IMR-90 (cell line): ENCODE data around the gene ZNF84. TPM values are rescaled to one million over a fixed set of nuclear protein-coding genes. Genes with fewer than 3 reads are reported as not detected.

Experiments
- ATAC-seq: fragments of 200-7000 bp; cut with Tn5 transposase; 2 replicates; pipeline ENCODE4 v1.9.1; 2020; ENCODE audit warnings: low read depth, mild to moderate bottlenecking, moderate library complexity
- BruUV-seq: library from RNA; stranded (reverse); fragments of 400-500 nt; replicated peaks from 2 replicates; lab custom pipeline; 2021; lab: Mats Ljungman, UMichigan
- CTCF ChIA-PET: fragments of 300-600 bp; formaldehyde crosslinking; extraction: SDS; loops from one replicate; lab custom pipeline; 2021; ENCODE audit warnings: antibody characterized with exemption; lab: Yijun Ruan, JAX
- POLR2A ChIA-PET: fragments of 300-600 bp; sonication (Branson Sonifier 250); formaldehyde crosslinking; loops from one replicate; lab custom pipeline; 2022; ENCODE audit warnings: antibody characterized with exemption; ENCODE audit not compliant: unreplicated experiment; lab: Charles Lee
- DNase-seq: peaks from one replicate; pipeline ENCODE4 v3.0.0; 2013
- H2AFZ ChIP-seq: replicated peaks from 2 replicates; pipeline ENCODE3; 2013; ENCODE audit warnings: low read length, mild to moderate bottlenecking; ENCODE audit not compliant: poor library complexity
- H2AK5ac ChIP-seq: 2 replicates; pipeline ENCODE4 v1.6.1; 2013; ENCODE audit warnings: low read depth, low read length, inconsistent platforms
- H2AK9ac ChIP-seq: replicated peaks from 2 replicates; pipeline ENCODE3; 2013; ENCODE audit warnings: mild to moderate bottlenecking, low read depth, low read length, moderate library complexity; ENCODE audit not compliant: poor library complexity
- H2BK120ac ChIP-seq: 2 replicates; pipeline ENCODE4 v1.6.1; 2013; ENCODE audit warnings: low read depth, low read length, inconsistent platforms
- H2BK15ac ChIP-seq: 3 replicates; pipeline ENCODE4 v1.6.1; 2013; ENCODE audit warnings: low read depth, low read length, inconsistent platforms
- H2BK20ac ChIP-seq: 2 replicates; pipeline ENCODE4 v1.6.1; 2013; ENCODE audit warnings: low read depth, mild to moderate bottlenecking, inconsistent platforms, low read length, moderate library complexity
- H2BK5ac ChIP-seq: 2 replicates; pipeline ENCODE4 v1.6.1; 2013; ENCODE audit warnings: mild to moderate bottlenecking, low read depth, low read length, inconsistent platforms; ENCODE audit not compliant: poor library complexity, severe bottlenecking
- H3K14ac ChIP-seq: replicated peaks from 2 replicates; pipeline ENCODE4 v1.6.1; 2013; ENCODE audit warnings: low read depth, low read length, inconsistent platforms
- H3K18ac ChIP-seq: 2 replicates; pipeline ENCODE4 v1.6.1; 2013; ENCODE audit warnings: low read depth, low read length, control low read depth
- H3K23ac ChIP-seq: 2 replicates; pipeline ENCODE4 v1.6.1; 2013; ENCODE audit warnings: low read depth, low read length, inconsistent platforms
- H3K27ac ChIP-seq: 2 replicates; pipeline ENCODE4 v1.5.1; 2013; ENCODE audit warnings: mild to moderate bottlenecking, control low read depth, low read length; ENCODE audit not compliant: insufficient read depth
- H3K27me3 ChIP-seq: 2 replicates; pipeline ENCODE4 v1.6.1; 2013; ENCODE audit warnings: low read length; ENCODE audit not compliant: control insufficient read depth, insufficient read depth
- H3K36me3 ChIP-seq: 2 replicates; pipeline ENCODE4 v1.6.1; 2013; ENCODE audit warnings: low read length, mixed read lengths; ENCODE audit not compliant: control insufficient read depth, insufficient read depth
- H3K4ac ChIP-seq: 2 replicates; pipeline ENCODE4 v1.6.1; 2013; ENCODE audit warnings: low read depth, low read length, inconsistent platforms
- H3K4me1 ChIP-seq: 2 replicates; pipeline ENCODE4 v1.6.1; 2013; ENCODE audit warnings: low read length, mixed read lengths; ENCODE audit not compliant: control insufficient read depth, insufficient read depth
- H3K4me2 ChIP-seq: 2 replicates; pipeline ENCODE4 v1.6.1; 2013; ENCODE audit warnings: low read depth, mild to moderate bottlenecking, control low read depth, low read length, moderate library complexity
- H3K4me3 ChIP-seq: 2 replicates; pipeline ENCODE4 v1.5.1; 2013; ENCODE audit warnings: low read depth, mild to moderate bottlenecking, control low read depth, low read length, moderate library complexity; ENCODE audit not compliant: insufficient read depth
- H3K56ac ChIP-seq: 2 replicates; pipeline ENCODE4 v1.6.1; 2013; ENCODE audit warnings: low read length, inconsistent platforms; ENCODE audit not compliant: insufficient read depth; ENCODE audit errors: extremely low read depth
- H3K79me1 ChIP-seq, 2 experiments: 2 replicates each; pipeline ENCODE4 v1.6.1; 2013; ENCODE audit warnings: low read length in 2 of 2, inconsistent platforms in 1 of 2, low read depth in 1 of 2
- H3K9ac ChIP-seq: 2 replicates; pipeline ENCODE4 v1.6.1; 2013; ENCODE audit warnings: low read depth, low read length, control low read depth
- H3K9me1 ChIP-seq: 2 replicates; pipeline ENCODE4 v1.6.1; 2013; ENCODE audit warnings: low read length, inconsistent platforms; ENCODE audit not compliant: insufficient read depth
- H3K9me3 ChIP-seq: 2 replicates; pipeline ENCODE4 v1.6.1; 2013; ENCODE audit warnings: low read length; ENCODE audit not compliant: control insufficient read depth, insufficient read depth
- H4K20me1 ChIP-seq: 2 replicates; pipeline ENCODE4 v1.6.1; 2013; ENCODE audit warnings: low read length, inconsistent platforms; ENCODE audit not compliant: insufficient read depth
- H4K5ac ChIP-seq: 2 replicates; pipeline ENCODE4 v1.6.1; 2013; ENCODE audit warnings: mild to moderate bottlenecking, low read depth, low read length, control low read depth
- H4K8ac ChIP-seq, 2 experiments: 2 replicates each; pipeline ENCODE4 v1.6.1; 2013; ENCODE audit warnings: low read depth in 2 of 2, low read length in 2 of 2, control low read depth in 1 of 2, inconsistent platforms in 1 of 2
- H4K91ac ChIP-seq: 2 replicates; pipeline ENCODE4 v1.6.1; 2013; ENCODE audit warnings: low read depth, low read length, inconsistent platforms; ENCODE audit not compliant: insufficient read depth
- BHLHE40 ChIP-seq: fragments of 150-350 bp; IDR thresholded peaks from 2 replicates; pipeline ENCODE4 v1.6.1; 2016; ENCODE audit warnings: mild to moderate bottlenecking, low read depth, low read length
- CHD1 ChIP-seq: IDR thresholded peaks from 2 replicates; pipeline ENCODE4 v1.6.1; 2012; ENCODE audit warnings: low read depth, low read length, improper control_type of control experiment
- MAZ ChIP-seq: IDR thresholded peaks from 2 replicates; pipeline ENCODE4 v1.6.1; 2012; ENCODE audit warnings: low read depth, mild to moderate bottlenecking, low read length, improper control_type of control experiment, moderate library complexity, borderline replicate concordance
- NFE2L2 ChIP-seq: fragments of 150-350 bp; IDR thresholded peaks from 2 replicates; pipeline ENCODE4 v1.6.1; 2016; ENCODE audit warnings: low read depth, mild to moderate bottlenecking, low read length
- RAD21 ChIP-seq: IDR thresholded peaks from 2 replicates; pipeline ENCODE4 v1.6.1; 2012; ENCODE audit warnings: low read length, improper control_type of control experiment
- SMC3 ChIP-seq: fragments of 150-350 bp; IDR thresholded peaks from 2 replicates; pipeline ENCODE4 v1.6.1; 2016; ENCODE audit warnings: low read depth, mild to moderate bottlenecking, antibody characterized with exemption, low read length, moderate library complexity
- WGBS, 2 experiments: methylation state at CpG; one replicate each; pipeline versions ENCODE4 v1.1.5 to v1.1.7; 2013; ENCODE audit warnings: missing lambda C conversion rate in 2 of 2; ENCODE audit not compliant: insufficient read length in 1 of 2; ENCODE audit errors: extremely low coverage in 2 of 2; 5-methylcytosine and 5-hydroxymethylcytosine counted together
- dilution Hi-C: fragments of 300-500 bp; cut with HindIII; formaldehyde crosslinking; loops from one replicate; pipeline ENCODE4 v1.14.3; 2018; ENCODE audit warnings: low sequenced_read_pairs; ENCODE audit not compliant: unreplicated experiment
- in situ Hi-C: fragments of 300-500 bp; cut with MboI; formaldehyde crosslinking; loops from 3 replicates; pipeline ENCODE4 v1.14.3; 2019; ENCODE audit warnings: low sequenced_read_pairs, inconsistent platforms, mixed read lengths
- intact Hi-C: fragments of 100-400 bp; cut with micrococcal nuclease; formaldehyde crosslinking; loops from 2 replicates; pipeline ENCODE4 v1.10.0; 2022
- polyA plus RNA-seq, 3 experiments: library from polyadenylated mRNA; depleted of rRNA; stranded (reverse); fragments of >200 nt; gene quantifications; 2 replicates each; pipeline ENCODE4 v1.2.3, GENCODE V29; 2012; ENCODE audit warnings: low replicate concordance in 1 of 3
- total RNA-seq: library from RNA; depleted of rRNA; stranded (reverse); fragments of >200 nt; gene quantifications from 2 replicates; pipeline ENCODE4 v1.2.3, GENCODE V29; 2012

ZNF84 gene
- total and polyA plus RNA-seq, 2 of the 4 experiments (the other 2 are of a cell fraction): 14.9 to 38.5 TPM

GRCh38 chr12:133106253-133106652 is 68.9 kb downstream of the ZNF84 start:
- Histone ChIP-seq H3K18ac (no peak overlapping the region), H3K79me1 (no peaks in the 10 kb centered on the region; a peak in 1 of 4 replicates), H4K91ac (no peak overlapping the region), H2BK20ac (no peak overlapping the region), H3K27me3 (no peaks in the 10 kb centered on the region), H2BK120ac (no peak overlapping the region), H3K4me3 (no peak overlapping the region), H4K20me1 (no peaks in the 10 kb centered on the region), H3K4me1 (no peaks in the 10 kb centered on the region), H4K5ac (no peak overlapping the region), H2AFZ (no peak overlapping the region), H4K8ac (no peak overlapping the region), H2AK5ac (no peak overlapping the region), H3K36me3 (peaks cover 26% of the 10 kb centered on the region), H2AK9ac (no peak overlapping the region), H3K27ac (no peak overlapping the region), H3K4ac (no peak overlapping the region), H3K14ac (no peak overlapping the region), H3K4me2 (no peak overlapping the region), H3K23ac (no peak overlapping the region), H3K9me1 (no peaks in the 10 kb centered on the region), H2BK15ac (no peak overlapping the region), H3K9me3 (peaks cover 85% of the 10 kb centered on the region), H3K9ac (no peak overlapping the region), H3K56ac (no peak overlapping the region), H2BK5ac (no peak overlapping the region)
- no CpG with 5 or more reads among the region's 5 CpGs for whole genome bisulfite sequencing, 2 experiments
- POLR2A ChIA-PET: no interaction called here
- intact Hi-C loops (no loop called here), in situ Hi-C loops (no loop called here), dilution Hi-C loops (no loop called here)
- ATAC-seq (no peak), DNase-seq (no peak)
- no TSS peak for BruUV-seq
- TF ChIP-seq RAD21: no peak
- no peak for TF ChIP-seq MAZ
- no peak for TF ChIP-seq SMC3
- no peak for TF ChIP-seq CHD1
- TF ChIP-seq NFE2L2: no peak
- no peak for TF ChIP-seq BHLHE40
- CTCF ChIA-PET: no interaction called here
